Vagina (tissue), 2 donors: ENCODE results near the gene SPRY1.

Experiments used
- POLR2A ChIP-seq, 2 donors: fragments of 450-650 bp; IDR thresholded peaks; one replicate each; pipeline ENCODE4 v1.6.1; 2017; ENCODE audit warnings: antibody characterized with exemption in 2 of 2, mild to moderate bottlenecking in 2 of 2, moderate library complexity in 2 of 2
- POLR2AphosphoS5 ChIP-seq, 2 donors: sonication (generic); formaldehyde crosslinking; IDR thresholded peaks; one replicate each; pipeline ENCODE4 v1.9.0; 2017; ENCODE audit warnings: antibody characterized with exemption in 2 of 2, mild to moderate bottlenecking in 2 of 2, low read depth in 1 of 2; ENCODE audit not compliant: insufficient read depth in 1 of 2
- TF ChIP-seq, protein P1 (sequence below), 3 experiments: fragments of 450-650 bp in 2 of 3; fragments of 200-600 bp in 1 of 3; sonication (generic) in 1 of 3; IDR thresholded peaks; one replicate each; pipeline ENCODE4 v1.5.1; 2017 to 2019; ENCODE audit warnings: antibody characterized with exemption in 3 of 3, mild to moderate bottlenecking in 2 of 3, moderate library complexity in 2 of 3

DNA sequence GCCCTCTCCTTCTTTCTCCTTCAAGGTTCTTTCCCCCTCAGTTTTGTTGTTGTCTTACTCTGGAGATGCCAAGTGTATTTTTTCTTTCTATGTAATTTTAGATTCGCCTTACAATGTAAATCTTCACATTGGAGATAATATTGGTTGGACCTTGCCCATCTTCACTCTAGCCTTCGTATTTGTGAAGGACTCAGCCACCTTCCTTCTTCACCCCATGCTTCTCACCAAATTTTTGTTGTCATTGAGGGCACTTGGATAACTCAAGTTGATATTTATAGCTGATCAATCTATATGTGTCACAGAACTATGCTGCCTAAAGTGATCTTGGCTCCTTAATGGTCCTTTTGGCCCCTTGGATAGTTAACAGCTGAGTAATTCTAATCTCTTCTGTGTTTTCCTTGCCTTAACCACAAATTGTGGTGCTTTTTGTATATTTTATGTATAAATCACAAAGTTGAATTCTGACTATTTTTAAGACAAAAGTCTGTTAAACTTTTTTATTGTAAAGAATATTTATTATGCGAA lies 6.5 kb downstream of the SPRY1 start:
- TF ChIP-seq, protein P1, sequence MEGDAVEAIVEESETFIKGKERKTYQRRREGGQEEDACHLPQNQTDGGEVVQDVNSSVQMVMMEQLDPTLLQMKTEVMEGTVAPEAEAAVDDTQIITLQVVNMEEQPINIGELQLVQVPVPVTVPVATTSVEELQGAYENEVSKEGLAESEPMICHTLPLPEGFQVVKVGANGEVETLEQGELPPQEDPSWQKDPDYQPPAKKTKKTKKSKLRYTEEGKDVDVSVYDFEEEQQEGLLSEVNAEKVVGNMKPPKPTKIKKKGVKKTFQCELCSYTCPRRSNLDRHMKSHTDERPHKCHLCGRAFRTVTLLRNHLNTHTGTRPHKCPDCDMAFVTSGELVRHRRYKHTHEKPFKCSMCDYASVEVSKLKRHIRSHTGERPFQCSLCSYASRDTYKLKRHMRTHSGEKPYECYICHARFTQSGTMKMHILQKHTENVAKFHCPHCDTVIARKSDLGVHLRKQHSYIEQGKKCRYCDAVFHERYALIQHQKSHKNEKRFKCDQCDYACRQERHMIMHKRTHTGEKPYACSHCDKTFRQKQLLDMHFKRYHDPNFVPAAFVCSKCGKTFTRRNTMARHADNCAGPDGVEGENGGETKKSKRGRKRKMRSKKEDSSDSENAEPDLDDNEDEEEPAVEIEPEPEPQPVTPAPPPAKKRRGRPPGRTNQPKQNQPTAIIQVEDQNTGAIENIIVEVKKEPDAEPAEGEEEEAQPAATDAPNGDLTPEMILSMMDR (IDR thresholded peaks at IDR 0.05): no peak
- TF ChIP-seq POLR2AphosphoS5 (IDR thresholded peaks at IDR 0.05; ENCODE audit: insufficient read depth in 1 of 2, low read depth in 1 of 2): no peak
- no peak for TF ChIP-seq POLR2A (IDR thresholded peaks at IDR 0.05)
